NCI-H1930 (cell line): ENCODE data around the gene ERCC8.
"Not testable (repeated sequence)": the region's sequence is repeated elsewhere in the genome, so short reads cannot be mapped to it uniquely, and the experiment has no call there.

ENCODE experiments used
- DNase-seq, 2 experiments: peaks; one replicate each; lab custom pipeline; 2025; lab: John Stamatoyannopoulos, UW

ERCC8 gene, protein sequence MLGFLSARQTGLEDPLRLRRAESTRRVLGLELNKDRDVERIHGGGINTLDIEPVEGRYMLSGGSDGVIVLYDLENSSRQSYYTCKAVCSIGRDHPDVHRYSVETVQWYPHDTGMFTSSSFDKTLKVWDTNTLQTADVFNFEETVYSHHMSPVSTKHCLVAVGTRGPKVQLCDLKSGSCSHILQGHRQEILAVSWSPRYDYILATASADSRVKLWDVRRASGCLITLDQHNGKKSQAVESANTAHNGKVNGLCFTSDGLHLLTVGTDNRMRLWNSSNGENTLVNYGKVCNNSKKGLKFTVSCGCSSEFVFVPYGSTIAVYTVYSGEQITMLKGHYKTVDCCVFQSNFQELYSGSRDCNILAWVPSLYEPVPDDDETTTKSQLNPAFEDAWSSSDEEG

DNA sequence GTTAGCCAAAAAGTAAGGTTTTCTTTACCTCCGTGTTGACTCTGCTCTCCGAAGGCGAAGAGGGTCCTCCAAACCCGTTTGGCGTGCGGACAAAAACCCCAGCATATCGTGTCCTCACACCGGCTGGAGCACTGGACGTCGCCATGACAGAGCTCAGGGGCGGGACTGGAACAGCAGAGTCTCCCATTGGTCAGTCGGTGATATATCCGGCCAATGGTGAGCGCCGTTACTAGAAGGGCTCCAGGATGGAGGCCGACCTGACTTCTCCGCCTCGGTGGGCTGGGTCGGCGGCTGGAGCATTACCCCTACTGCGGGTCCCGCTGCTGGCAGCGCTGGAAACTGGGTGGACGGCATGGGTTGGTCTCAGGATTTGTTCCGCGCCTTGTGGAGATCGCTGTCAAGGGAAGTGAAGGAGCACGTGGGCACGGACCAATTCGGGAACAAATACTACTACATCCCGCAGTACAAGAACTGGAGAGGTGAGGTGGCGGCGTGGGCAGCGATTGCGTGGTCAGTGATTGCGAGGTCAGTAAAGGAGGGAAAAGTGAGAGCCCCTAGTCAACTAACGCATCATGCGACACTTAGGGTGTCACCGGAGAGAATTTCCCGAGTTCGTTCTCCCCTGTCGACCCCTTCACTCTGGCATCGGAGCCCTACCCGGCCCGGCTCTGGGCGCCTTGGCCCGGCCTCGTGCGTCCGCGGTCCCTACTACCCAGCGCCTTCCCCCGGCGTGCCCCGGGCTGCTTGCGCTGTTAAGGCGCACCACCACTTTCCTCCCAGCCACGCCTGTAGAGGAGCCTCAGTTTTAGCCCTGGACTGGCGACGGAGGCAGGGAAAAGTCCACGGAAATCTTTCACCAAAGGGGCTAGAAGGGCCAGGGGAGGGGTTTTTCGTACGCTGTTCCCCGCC lies at the start of gene ERCC8, which contains the start of gene NDUFAF2:
ERCC8 (minus strand) TSS at position 167 of the 909 bp plus-strand sequence; CDS start at position 105, 62 bp downstream.
NDUFAF2 (plus strand) TSS at position 302 of the 909 bp plus-strand sequence; CDS start at position 353, 51 bp downstream.
- peak; percentile 68 to 71 for DNase-seq

DNA sequence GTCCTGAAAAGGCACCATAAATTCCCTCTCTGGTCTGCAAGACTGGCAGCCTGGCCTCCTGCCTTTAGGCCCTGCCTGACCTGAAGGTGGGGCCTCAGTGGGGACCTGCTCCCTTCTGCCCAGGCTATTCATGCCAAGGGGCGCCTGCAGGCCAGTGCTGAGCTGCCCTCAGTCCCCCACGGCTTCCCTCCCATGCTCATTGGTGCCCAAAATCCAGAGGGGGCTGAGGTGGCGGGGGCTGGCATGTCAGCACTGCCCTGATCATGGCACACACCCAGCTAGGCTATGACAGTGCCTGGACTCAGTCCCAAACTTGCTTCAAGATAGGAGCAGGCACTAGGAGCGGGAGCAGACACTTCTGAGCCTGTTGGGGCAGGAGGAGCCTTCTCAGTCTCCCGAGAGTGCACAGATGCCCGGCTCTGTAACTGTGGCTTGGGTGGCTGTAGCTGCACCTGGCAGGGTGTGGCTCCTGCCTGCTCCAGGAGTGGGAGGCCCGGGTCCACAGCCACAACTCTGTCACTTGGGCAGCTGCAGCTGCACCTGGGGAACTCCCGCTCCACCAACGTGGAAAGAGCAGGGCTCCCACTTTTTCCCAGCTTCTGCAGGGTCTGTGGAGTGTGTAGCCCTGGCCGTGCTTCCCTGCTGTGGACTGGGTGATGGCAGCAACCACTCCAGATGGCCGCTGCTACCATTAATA lies 49.2 kb upstream of the ERCC8 start:
- no peak for DNase-seq

DNA sequence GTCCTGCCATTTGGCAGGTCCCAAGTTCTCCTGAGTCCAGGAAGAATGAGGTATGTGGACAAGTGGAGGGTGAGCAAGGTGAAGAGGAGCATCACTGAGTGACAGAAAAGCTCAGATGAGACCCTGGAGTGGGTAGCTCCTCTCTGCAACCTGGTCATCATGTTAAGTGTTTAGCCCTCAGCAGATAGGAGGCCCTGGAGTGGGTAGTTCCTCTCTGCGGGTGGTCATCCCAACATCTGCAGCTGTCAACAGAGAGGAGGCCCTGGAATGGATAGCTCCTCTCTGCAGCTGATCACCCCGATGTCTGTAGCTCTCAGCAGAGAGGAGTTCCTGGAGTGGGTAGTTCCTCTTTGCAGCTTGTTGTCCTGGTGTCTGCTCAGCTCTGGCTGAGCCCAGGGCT lies 48.6 kb upstream of the ERCC8 start:
- no peak for DNase-seq

DNA sequence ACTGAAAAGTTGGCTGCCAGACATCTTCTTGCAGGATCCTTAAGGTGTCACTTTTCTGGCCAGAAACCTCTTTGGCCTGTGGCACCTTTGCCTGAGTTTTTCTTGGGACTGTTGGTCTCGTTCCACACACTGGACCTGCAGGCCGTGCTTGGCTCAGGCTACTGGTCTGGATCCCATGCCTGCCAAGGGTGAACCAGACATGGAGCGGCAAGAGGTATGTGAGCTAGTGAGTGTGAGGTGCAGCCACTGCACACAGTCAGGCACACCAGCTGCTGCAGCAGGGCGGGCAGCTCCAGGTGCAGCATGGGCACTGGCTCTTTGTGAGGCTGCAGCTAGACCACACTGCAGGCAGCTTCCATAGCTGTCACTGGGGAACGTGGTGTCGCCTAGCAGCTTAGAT lies 48.0 kb upstream of the ERCC8 start:
- no peak for DNase-seq

DNA sequence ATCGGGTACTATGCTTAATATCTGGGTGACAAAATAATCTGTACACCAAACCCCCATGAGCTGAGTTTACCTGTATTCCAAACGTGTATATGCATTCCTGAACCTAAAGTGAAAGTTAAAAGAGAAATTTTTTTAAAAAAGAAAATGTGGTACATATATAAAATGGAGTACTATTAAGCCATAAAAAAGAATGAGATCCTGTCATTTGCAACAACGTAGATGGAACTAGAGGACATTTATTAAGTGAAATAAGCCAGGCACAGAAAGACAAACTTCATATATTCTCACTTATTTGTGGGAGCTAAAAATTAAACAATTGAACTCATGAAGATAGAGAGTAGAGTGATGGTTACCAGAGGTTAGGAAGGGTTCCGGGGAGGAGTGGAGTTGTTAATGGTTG lies 44.9 kb upstream of the ERCC8 start:
- no peak for DNase-seq

DNA sequence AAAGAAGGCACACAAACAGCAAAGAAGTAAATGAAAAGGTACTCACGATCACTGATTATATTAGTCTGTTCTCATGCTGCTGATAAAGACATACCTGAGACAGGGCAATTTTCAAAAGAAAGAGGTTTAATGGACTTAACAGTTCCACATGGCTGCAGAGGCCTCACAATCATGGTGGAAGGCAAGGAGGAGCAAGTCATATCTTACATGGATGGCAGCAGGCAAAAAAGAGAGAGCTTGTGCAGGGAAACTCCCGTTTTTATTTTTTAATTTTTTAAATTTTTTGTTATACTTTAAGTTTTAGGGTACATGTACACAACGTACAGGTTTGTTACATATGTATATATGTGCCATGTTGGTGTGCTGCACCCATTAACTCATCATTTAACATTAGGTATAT lies 37.3 kb upstream of the ERCC8 start:
- not testable (repeated sequence) for DNase-seq

DNA sequence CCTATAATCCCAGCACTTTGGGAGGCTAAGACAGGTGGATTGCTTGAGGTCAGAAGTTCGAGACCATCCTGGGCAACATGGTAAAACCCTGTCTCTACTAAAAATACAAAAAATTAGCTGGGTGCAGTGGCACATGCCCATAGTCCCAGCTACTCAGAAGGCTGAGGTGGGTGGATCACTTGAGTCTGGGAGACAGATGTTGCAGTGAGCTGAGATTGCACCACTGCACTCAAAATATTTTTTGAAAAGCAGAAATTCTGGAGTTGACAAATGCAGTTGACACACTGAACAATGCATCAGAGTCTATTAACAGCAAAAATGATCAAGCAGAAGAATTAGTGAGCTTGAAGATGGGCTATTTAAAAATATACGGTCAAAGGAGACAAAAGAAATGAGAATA lies 35.6 kb upstream of the ERCC8 start:
- no peak for DNase-seq

DNA sequence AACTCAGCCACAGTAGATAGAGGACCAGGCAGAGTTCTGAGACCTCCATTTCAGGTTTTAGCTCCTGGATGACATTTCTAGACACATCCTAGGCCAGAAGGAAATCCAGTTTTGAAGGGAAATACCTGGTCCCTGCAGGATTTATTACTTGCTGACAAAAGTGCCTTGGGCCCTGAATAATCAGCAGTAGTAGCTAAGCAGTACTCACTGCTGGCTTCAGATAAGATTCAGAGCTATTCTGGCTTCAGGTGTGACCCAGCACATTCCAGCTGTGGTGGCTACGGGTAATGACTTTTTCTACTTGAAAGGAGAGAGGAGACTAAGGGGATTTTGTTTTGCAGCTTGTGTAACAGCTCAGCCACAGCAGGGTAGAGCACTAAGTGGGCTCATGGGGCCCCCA lies 34.1 kb upstream of the ERCC8 start:
- no peak for DNase-seq

DNA sequence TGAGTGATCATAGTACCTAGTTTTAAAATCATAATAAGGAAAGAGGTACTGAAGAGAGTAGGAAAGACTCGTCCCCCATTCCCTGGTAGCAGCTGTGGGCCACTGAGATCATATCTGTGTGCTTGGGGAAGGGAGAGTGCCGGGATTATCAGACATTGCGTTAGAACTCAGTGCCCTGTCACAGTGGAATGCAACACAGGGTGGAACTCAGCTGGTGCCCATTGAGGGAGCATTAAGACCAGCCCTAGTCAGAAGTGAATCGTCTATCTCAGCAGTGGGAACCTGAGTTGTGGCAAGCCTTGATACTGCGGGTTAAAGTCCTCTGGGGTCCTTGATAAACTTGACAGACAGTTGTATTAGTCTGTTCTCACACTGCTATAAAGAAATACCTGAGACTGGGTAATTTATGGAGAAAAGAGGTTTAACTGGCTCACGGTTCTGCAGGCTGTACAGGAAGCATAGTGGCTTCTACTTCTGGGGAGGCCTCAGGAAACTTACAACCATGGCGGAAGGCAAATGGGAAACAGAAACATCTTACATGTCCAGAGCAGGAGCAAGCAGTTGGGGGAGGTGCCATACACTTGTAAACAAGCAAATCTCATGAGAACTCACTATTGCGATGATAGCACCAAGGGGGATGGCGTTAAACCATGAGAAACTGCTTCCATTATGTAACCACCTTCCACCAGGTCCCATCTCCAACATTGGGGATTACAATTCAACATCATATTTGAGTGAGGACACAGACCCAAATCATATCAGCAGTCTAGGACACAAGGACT lies 33.3 kb upstream of the ERCC8 start:
- no peak for DNase-seq

DNA sequence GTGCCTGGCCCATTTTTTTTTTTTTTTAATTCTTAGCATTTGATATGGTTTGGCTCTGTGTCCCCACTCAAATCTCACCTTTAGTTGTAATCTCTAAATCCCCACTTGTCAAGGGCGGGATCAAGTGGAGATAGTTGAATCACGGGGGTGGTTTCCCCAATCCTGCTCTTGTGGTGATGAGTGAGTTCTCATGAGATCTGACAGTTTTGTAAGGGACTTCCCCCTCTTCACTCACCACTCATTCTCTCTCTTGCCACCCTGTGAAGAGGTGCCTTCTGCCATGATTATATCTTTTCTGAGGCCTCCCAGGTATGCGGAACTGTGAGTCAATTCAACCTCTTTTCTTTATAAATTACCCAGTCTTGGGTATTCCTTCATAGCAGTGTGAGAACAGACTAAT lies 27.4 kb upstream of the ERCC8 start:
- no peak for DNase-seq

DNA sequence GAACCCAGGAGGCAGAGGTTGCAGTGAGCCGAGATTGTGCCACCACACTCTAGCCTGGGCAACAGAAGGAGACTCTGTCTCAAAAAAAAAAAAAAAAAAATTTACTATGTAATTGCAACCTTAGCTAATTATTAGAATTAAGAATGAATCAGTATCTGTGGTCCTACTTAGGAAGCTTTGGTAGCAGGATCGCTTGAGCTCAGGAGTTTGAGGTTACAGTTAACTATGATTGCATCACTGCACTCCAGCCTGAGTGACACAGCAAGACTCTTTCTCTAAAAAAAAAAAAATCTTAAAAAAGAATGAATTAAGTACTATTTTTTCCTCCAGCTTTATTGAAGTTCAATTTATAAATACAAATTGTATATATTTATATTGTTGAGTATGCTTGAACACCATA lies 16.8 kb upstream of the ERCC8 start:
- no peak for DNase-seq

DNA sequence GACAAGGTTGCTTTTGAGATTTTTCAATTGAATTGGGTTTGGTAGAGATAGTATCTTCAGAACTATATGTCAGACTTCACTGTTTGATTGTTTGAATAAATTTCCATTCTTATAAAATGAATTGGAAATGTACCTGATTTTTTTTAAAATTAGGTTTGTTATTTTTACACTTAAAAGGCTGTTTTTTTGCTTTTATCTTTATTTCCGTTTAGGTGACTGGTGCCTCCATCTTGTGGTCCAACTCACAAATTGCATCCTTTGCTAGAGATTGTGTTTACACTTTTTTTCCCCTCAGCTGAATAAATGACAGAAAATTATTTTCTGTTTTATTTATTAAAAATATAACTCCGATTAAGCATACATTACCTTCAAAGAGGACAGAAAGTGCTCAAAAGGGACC lies 15.7 kb upstream of the ERCC8 start:
- no peak for DNase-seq

DNA sequence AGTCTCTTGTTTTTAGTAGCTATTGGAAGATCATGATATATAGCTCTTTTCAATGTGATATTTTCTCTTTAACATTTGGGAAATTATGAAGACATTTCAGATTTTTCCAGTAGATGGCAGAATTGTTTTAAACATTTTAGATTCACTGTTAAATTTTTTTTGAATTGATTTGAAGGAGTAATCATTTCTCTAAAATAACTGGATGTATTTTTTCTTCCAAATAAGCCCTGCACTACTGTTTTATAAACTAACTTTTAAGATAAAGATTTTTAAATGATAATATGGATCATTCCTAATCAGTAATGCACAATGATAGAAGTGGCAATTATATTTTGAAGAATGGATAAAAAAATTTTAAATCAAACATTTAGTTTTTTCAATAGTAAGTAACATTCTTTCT lies 14.3 kb upstream of the ERCC8 start:
- DNase-seq, result no peak

DNA sequence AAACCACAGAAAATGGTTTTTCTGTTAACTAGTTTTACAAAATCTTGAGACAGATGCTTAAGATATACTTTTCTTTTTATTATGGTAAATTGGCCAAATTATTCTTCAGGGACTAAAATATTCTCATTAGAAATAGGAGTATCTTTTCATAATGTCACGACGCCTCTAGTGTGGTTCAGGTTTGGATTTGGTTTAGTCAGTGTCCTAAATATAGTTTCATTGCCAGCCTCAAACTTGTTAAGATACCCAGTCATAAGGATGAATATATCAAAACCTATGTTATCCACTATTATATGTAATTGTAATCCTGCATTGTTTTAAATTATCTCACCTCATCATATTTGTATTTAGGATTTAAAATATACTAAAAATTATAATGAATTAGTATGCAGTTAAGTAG lies 13.8 kb upstream of the ERCC8 start:
- DNase-seq, result no peak

DNA sequence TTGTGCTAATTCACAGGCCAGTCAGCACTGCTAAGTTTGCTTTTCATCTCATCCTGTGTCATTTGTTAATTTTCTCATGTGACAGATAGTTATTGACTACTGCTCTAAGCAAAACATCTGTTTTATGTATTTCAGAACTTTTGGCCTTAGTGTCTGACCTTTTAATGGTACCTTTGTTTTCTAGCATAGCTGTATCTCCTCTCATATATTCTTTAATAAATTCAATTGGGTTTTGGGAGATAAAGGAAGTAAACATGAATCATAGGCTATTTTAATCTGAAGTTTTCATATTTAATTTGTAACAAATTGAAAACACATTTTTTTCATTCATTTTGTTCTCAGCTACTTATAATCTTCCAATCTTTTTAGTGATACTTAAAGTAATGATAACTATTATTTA lies 13.2 kb upstream of the ERCC8 start:
- DNase-seq, result no peak

DNA sequence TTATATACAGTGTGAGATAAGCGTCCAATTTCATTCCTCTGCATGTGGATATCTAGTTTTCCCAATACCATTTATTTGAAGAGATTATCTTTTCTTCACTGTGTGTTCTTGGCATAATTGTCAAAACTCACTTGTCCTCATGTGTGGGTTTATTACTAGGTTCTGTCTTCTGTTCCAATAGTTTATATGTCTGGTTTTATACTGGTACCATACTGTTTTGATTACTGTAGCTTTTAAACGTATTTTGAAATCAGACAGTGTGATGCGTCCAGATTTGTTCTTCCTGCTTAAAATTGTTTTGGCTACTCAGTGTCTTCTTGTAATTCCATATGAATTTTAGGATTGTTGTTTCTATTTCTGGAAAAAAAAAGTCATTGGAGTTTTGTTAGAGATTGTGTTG lies 10.4 kb upstream of the ERCC8 start:
- DNase-seq, result no peak

DNA sequence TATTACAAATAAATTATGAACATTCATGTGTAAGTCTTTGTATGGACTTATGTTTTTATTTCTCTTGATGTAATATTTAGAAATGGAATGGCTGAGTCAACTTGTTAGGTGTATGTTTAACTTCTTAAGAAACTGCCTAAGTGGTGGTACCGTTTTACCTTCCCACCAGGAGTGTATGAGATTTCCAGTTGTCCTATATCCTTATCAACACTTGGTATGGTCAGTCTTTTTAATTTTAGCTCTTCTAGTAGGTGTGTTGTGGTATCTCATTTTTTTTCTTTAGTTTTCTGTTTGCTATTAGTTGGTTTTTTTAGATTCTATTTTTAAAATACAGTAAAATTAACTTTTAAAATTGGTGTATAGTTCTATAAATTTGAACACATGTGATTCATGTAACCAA lies 3.9 kb upstream of the ERCC8 start:
- no peak for DNase-seq

DNA sequence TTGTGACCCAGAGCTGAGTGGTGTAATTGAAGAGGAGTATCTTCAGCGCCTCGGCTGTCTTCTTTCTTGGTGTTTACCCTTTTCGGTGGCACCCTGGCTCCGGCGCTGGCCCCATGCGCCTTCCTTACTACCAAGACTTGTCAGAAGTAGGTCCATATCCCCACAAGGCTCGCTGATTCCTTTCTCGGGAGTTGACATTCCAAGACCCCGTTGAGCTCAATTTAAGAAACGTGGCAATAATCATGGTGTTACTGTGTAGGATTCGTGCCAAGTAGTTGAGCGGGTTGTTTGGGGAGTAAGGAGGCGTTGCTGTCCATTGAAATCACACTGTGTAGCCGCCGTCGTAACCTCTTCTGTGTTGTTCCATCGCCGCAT lies 930 bp upstream of the ERCC8 start:
- no peak for DNase-seq

DNA sequence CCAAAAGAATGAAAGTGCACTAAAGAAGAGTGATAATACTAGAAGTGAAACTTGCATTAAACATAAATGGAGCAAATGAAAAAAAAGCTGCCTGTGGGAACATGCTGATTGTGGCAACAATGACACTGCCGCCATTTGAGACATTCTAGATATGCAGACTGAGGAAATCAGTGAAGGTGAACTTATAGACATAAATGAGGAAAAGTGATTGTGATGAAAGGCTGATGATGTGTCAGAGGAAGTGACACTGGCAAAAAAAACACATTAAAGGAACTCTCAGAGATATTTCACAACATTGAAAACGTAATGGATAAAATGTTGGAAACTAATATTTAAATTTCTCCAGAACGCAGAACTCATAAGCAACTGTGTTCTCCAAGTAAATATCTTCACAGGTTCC lies 1.2 kb downstream of the ERCC8 start:
- no peak for DNase-seq

DNA sequence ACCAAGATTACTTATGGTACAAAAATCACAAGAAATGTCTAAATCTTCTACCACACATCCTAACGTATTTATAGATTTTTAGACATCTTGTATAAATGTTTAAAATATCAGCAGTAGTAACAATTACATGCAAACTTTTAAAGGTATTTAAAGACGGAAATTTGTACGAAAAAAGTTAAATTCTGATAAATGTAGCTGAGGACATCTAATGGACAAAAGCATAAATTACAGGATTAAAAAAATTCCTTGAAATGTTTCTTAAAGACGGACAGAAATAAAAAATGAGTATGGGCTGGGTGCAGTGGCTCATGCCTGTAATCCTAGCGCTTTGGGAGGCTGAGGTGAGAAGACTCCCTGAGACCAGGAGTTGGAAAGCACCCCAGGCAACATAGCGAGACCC lies 15.8 kb downstream of the ERCC8 start:
- DNase-seq, result no peak

DNA sequence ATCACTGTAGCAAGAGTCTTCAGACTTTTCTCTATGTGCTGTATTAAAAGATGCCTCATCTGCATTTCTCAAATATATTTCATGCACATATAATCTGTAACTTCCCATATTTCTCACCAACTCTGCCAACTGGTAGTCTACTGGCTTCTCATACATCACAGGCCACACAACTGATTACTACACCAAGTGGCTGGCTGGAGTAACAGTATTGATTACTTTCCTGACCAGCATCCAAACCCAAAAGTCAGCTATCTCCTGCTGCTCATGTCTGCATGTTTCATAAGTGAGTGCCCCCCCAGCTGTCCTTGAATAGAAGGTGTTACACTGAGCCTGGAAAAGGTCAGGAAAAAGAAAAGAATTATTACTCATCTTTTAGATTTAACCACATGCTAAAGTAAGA lies 17.4 kb downstream of the ERCC8 start:
- DNase-seq, result no peak

DNA sequence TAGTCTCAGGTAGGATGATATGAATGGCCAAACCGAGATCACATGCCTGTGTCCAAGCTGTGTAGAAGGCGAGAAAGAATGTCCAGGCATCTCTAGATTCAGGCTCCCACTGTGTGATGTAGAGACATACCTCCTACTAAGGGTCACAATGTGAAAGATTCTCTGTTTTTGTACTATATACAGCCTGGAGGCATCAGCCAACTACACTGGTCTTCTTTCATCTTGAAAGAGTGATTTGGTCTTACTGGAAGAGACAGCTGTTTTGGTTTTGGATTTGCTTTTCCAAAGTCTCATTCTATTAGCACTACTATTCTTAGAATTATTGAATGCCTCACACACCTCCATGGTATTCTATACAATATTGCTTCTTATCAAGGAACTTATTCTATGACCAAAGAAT lies 26.4 kb downstream of the ERCC8 start:
- no peak for DNase-seq
